Jurkat, Clone E6-1 (cell line): ENCODE data around the gene DDX10.
"Not testable (repeated sequence)": the region's sequence is repeated elsewhere in the genome, so short reads cannot be mapped to it uniquely, and the experiment has no call there.

Experiments
- DNase-seq: peaks from one replicate; pipeline ENCODE4 v3.0.0-alpha.2; 2011; ENCODE audit warnings: low read depth, low spot score
- H3K4me3 ChIP-seq: 2 replicates; pipeline ENCODE4 v1.5.1; 2011; ENCODE audit warnings: mild to moderate bottlenecking, low read length, control low read depth, moderate library complexity

DDX10 gene

DNA sequence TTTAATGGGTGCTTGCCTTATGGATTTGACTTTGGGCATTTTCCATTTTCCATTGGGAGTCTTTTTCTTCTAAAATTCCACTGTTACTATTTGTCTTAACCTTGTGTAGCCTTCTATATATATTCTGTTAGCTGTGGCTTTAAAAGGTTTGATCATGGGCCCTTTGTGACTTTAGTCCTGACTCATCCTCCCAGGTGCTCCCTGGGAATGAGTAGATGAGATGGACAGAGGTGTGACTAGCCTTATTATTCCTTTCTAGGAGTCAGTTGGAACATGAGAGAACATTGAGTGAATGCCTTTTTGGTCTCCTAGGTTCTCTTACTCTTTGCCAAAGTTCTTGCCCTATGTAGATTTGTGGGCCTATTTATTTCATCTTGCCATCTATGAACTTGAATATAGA is 39.0 kb downstream of the DDX10 start:
- no peak overlapping the region for H3K4me3 ChIP-seq
- no peak for DNase-seq

DNA sequence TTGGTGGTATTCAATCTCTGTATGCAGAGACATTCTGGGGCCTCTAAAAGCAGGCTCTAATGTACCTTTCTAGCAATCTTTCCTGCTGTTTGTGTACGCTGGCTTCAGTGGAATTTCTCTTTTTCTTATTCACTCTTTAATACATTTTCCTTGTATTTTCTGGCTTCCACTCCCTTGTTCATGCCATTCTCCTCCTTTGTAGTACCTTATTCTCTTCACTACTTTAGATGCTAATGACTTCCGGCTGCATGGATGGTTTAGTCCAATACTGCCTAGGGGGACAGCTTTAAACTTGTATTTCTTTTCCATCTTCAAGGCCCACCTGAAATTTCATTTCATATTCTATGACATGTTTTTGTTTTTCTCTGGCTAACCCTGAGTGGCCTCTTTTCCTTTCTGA is 40.2 kb downstream of the DDX10 start:
- DNase-seq, result no peak
- no peak overlapping the region for H3K4me3 ChIP-seq

DNA sequence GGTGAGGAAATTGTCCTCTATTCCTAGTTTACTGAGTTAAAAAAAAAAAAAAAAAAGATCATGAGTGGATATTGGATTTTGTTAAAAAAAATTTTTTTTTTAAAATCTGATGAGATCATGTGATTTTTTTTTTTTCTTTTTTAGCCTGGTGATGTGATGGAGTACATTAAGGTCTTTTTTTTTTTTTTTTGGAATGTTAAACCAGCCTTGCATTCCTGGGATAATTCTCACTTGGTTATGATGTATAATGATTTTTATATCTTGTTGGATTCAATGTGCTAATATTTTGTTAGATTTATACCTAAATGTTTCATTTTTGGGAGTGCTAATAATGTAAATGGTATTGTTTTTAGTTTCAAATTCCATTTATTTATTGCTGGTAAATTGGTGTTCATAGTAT is 43.3 kb downstream of the DDX10 start:
- H3K4me3 ChIP-seq, result no peak overlapping the region

DNA sequence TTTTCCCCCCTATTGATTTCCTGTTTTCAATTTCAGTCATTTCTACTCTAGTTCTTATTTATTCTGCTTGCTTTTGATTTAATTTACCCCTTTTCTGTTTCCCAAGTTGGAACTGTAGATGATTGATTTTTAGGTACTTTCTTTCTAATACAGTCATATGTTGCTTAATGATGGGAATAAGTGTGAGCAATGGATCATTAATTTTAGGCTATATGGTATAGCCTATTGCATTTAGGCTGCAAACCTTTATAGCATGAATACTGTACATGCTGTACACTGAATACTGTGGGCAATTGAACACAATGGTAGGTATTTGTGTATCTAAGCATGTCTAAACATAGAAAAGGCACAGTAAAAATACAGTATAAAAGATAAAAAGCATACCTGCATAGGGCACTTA is 44.9 kb downstream of the DDX10 start:
- DNase-seq, result no peak
- H3K4me3 ChIP-seq, result no peak overlapping the region

More for the DNA sequence above, 43.3 kb downstream of the DDX10 start:
- DNase-seq, result no peak

DNA sequence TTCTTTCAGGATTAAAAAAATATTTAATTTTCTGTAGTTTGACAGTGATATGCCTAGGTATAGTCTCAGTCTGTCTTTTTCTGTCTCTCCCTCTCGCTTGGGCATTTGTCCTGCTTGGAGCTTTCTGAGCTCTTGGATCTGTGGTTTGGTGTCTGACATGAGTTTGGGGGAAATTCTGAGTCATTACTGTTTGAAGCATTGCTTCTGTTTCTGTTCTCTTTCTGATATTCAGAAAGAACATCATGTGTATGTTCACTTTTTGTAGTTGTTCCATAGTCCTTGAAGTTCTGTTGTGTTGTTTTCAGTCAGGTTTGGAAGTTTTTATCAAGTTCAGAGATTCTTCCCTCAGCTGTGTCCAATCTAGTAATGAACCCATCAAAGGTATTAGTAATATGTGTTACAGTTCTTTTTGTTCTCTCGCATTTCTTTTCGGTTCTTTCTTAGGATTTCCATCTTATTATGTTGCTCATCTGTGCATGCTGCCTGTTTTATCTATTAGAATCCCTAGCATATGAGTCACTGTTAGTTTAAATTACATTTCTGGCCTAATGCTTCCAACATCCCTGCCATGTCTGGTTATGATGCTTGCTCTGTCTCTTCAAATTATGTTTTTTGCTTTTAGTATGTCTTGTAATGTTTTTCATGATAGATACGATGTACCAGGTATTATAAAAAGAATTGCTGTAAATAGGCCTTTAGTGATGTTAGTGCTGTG is 48.4 kb downstream of the DDX10 start:
- no peak for DNase-seq
- H3K4me3 ChIP-seq, result no peak overlapping the region

DNA sequence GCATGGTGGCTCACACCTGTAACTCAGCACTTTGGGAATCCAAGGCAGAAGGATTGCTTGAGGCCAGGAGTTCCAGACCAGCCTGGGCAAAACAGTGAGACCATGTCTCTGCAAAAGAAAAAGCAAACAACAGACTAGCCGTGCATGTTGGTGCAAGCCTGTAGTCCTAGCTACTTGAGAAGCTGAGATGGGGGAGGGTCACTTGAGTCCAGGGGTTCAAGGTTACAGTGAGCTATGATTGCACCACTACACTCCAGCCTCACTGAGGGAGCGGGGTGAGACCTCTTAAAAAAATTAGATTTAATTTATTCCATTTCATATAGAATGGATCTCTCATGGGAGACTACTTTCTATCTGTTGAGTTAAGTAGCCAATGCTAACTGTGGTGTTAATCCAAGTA is 50.4 kb downstream of the DDX10 start:
- DNase-seq, result no peak
- no peak overlapping the region for H3K4me3 ChIP-seq

DNA sequence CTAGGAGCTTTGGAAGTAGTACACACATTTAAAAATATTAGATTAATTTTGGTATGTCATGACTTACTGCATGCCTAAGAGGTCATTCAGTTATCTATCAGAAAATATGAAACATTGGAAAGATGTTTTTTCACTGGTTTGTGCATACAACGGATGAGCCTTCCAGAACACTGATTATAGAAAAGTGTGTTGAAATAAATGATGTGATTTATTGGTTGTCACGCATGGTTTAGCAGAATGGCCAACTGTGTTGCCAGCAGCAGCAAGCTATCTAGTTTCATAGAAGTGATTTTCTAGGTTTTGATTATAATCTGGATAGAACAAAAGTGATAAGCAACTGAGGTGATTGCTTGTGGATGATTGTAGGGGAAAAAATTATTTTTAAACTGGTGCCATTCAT is 53.6 kb downstream of the DDX10 start:
- no peak overlapping the region for H3K4me3 ChIP-seq

DNA sequence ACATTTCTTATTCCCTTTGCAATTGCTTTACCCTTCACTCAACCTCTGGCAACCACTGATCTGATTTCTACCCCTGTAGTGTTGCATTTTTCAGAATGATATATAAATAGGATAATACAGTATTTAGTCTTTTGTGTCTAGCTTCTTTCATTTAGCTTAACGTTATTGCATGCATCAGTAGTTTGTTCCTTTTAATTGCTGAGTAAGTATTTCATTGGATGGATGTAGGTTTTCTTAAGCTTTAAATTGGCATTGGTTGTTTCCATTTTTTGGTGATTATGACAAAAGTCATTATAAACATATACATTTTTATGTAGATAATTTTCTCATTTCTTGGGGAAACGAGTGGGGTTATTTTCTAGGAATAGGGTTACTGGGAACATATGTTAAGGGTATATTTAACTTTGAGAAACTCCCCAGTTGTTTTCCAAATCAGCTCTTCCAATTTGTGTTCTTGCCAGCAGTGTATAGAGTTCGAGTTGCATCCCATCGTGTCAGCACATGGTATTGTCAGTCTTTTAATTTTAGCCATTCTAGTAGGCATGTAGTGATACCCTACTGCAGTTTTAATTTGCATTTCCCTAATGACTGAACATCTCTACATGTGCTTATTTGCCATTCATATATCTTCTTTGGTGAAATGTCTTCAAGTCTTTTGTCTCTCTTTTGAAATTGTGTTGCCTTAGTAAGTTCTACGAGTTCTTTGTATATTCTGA is 60.3 kb downstream of the DDX10 start:
- no peak for DNase-seq
- H3K4me3 ChIP-seq, result no peak overlapping the region

More for the DNA sequence above, 53.6 kb downstream of the DDX10 start:
- no peak for DNase-seq

DNA sequence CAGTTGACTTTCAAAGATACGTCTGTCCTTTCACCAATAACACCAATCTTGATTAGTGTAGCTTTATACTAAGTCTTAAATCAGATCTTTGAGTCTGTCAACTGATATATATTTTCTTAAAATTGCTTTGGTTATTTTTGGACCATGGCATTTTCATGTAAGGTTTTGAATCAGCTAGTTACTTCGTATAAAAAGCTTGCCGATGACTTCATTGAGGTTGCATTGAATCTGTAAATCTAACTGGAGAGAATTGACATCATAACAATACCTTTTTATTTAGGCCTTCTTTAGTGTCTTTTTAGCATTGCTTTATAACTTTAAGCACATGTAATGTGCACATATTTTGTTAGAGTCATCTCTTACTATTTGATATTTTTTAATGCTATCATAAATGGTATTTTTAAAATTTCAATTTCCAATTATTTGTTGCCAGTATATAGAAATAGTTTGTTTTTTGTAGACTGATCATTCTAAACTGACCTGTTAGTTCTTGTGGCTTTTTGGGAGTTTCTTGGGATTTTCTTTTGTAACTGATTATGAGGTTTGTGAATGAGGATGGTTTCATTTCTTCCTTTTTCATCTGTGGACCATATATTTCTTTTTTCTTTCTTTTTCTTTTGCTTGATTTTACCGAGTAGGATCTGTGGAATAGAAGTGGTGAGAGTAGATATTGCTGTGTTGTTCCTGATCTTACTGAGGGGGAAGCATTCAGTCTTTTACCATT is 61.4 kb downstream of the DDX10 start:
- no peak overlapping the region for H3K4me3 ChIP-seq
- DNase-seq, result no peak

DNA sequence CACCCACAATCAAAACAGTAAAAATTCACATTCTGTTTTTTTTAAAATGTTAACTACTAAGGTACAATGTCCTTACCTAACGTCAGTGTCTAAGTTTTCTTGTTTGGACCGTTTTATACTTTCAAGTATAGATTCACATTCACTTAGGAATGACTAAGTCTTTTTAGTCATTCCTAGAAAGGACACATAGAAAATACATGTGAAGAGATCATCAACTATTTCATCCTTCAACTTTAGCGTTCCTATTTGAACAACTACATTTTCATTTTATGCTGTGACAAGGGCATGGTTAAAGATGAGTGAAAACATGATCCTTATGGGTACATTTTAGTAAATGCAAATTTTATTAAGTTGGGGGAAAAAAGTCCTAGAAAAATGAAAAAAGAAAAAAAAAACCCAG is 62.8 kb downstream of the DDX10 start:
- DNase-seq, result no peak
- no peak overlapping the region for H3K4me3 ChIP-seq

DNA sequence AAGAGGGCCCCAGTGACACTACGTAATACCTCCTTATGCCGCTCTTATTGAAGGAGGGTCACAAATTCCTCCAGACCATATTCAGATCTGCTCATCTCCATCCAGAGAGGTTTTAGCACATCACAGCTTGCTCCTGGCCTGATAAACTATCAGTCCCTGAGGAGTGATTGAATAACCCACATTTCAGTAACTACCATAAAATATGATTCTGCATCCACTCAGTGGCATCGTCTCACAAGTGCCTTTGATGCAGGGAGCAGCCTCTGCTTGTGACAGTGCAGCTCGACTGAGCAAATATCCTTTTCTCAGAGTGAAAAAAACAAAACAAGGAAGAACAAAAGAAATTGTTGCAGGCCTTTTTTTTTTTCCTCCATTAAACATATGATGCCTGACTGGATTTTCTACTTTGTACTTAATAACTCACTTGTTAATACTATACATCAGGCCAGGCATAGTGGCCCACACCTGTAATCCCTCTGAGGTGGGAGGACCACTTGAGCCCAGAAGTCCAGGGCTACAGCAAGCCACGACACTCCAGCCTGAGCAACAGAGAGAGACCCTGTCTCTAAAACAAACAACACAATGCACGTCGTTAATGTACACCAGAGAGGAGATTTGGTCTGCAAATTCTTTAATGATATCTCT is 64.5 kb downstream of the DDX10 start:
- H3K4me3 ChIP-seq, result no peak overlapping the region
- DNase-seq, result no peak

DNA sequence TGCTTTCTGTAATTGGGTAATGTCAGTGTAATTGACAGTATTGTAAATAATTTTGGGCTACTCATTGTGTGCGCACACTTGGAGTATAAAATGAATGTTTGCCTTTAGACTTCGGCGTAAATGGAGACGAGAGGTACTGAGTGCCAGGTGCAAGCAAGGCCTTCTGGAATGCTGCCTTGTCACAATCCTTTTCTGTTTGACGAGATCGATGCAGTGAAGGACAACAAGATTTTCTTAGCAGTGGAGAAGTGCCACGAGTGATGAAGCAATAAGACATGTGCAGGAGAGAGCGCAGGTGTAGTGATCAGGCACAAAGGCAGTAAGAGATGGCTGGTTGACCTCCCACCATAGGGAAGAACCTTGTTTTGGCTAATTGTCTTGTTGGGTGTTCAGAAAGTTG is 67.5 kb downstream of the DDX10 start:
- DNase-seq, result no peak
- no peak overlapping the region for H3K4me3 ChIP-seq

DNA sequence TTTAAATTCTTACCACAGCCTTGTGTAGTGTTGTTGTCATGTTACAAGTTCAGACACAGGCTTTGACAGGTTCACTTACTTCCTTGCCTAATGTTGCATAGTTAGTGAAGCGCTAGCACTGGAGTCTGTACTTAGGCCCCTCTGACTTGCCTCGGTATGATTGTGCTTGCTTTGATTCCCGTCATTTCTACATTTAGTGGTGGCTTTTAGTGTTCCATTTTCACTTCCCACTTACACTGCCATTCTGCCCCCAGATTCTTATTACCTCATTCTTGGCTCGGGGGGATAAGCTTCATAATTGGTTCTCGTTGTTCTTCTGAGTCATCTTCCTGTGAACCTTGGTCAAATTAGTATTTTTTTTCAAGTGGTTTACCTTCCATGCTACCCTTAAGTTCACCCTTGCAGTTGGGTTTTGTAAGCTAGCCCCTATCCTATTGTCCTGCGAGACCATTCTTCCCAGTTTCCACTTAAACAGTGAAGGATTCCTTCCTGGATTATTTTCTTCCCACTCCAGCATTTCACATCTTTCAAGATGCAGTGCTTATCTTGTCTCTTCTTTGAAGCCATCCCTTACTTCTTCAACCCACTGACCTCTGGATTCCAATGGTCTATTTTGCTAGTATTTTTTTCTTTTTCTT is 68.7 kb downstream of the DDX10 start:
- peak; percentile 6 for DNase-seq
- no peak overlapping the region for H3K4me3 ChIP-seq

DNA sequence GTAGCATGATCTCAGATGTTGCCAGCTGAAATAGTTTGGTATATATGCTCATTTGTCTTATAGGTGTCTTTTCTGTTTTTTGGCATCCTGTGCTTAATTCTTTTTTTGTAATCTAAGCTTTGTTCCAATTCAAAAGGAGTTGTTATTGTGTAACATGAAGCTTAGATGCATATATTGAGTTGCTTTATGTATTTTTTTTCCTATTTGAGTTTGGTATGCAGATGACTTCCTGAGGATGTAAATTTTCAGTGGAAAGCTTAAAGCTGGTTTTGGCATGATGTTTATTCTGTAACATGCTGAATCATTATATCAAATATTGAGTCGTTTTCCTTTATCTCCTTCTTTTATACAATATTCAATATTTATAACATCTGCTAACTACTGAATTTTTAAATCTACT is 69.4 kb downstream of the DDX10 start:
- no peak for DNase-seq
- H3K4me3 ChIP-seq, result no peak overlapping the region

DNA sequence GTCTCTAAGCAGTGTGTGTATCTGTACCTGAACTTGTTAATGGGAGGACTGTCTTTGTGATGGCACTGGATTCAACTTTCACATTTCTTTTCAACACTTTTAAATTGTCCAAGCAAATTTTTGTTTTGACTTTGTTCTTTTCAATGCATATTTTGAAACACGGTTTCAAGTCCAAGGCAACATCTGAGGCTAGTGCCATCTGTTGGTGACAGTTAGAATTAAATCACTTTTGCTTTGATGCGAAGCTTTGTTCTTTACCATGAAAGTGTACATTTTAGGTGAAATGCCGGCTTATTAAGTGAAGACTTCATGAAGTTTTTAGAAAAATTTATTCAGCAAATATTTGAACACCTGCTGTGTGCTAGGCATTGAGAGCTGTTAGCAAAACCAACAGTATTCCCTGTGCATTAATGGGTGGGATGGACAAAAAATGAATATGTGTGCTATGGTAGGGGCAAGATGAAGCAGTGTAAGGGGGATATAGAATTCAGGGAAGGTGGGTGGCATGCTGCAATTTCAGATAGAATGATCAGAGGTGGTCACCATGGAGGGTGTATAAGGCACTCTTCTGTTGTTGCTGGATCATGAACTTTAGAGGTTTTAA is 70.2 kb downstream of the DDX10 start:
- DNase-seq, result peak; percentile 44

DNA sequence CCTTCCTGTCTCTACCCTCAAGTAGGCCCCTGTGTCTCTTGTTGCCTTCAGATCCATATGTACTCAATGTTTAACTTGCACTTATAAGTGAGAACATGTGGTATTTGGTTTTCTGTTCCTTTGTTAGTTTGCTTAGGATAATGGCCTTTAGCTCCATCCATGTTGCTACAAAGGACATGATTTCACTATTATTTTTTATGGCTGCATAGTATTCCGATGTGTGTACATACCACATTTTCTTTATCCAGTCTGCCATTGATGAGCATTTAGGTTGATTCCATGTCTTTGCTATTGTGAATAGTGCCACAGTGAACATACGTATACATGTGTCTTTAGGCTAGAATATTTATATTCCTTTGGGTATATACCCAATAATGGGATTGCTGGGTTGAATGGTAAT is 75.3 kb downstream of the DDX10 start:
- not testable (repeated sequence) for DNase-seq, H3K4me3 ChIP-seq

More for the DNA sequence above, 70.2 kb downstream of the DDX10 start:
- H3K4me3 ChIP-seq, result no peak overlapping the region

DNA sequence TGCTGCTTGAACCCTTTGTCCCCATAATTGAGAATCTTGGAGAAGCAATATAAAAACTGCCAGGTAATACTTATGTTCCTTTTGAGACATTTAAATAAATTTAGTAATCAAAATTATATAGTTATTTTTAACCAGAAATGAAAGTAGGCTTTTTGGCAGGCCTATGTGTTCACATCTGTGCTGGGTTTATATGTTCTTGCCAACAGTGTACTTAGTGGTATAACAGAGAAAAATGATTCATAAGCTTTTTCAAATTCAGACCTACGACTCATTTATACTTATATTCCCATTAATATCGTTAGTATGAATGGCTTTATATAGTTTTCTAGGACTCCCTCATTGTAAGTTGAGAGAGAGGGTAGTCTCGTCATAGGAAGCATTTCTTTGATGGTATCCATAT is 79.0 kb downstream of the DDX10 start:
- no peak overlapping the region for H3K4me3 ChIP-seq
- DNase-seq, result no peak

DNA sequence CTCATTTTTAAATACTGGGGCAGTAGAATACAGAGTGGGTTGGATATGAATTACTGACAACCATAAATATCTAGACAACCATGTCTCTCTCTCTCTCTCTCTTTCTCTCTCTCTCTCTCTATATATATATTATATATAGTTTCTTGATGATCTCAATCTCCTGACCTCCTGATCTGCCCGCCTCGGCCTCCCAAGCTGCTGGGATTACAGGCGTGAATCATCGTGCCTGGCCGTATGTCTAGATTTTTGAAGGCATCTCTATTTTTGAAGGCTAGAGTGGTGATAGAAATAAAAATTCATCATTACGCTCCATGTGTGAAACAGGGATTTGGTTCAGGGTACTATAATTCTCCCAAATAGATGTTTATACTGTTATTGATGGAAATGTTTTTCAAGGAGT is 84.1 kb downstream of the DDX10 start:
- DNase-seq, result no peak

DNA sequence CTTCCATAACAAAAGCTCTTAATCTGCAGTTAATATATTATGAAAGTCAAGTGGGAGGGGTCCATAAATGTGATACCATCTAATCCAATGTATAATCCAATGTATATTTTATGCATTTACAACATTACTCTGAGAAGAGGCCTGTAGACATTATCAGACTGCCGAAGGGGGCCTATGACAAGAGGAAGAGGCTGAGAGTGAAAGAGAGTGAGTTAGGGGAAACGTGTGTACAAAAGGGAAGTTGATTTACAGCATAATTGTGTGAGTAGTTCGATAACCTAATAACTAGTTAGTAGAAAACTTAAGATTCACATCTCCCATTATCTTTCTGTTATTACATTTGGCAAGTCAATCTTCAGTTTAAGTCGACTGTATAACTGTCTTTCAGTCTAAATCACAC is 86.6 kb downstream of the DDX10 start:
- DNase-seq, result no peak
- H3K4me3 ChIP-seq, result no peak overlapping the region

More for the DNA sequence above, 84.1 kb downstream of the DDX10 start:
- no peak overlapping the region for H3K4me3 ChIP-seq
